Measurements from ENCODE around the gene CNTNAP2. TPM values are rescaled to one million over a fixed set of nuclear protein-coding genes. Genes with fewer than 3 reads are reported as not detected.

CNTNAP2 gene
- total RNA-seq, 1 donor, result 1.0 TPM

GRCh38 chr7:148241700-148242293 lies 2125.2 kb downstream of the CNTNAP2 start:
- Histone ChIP-seq H3K4me1 (ENCODE audit: insufficient read depth, low read length) (no peaks in the 10 kb centered on the region), H3K9me3 (ENCODE audit: low read depth, low read length) (no peaks in the 10 kb centered on the region), H3K27me3 (ENCODE audit: insufficient read depth, low read length) (no peaks in the 10 kb centered on the region), H3K4me3 (ENCODE audit: low read length) (no peak overlapping the region)

DNA sequence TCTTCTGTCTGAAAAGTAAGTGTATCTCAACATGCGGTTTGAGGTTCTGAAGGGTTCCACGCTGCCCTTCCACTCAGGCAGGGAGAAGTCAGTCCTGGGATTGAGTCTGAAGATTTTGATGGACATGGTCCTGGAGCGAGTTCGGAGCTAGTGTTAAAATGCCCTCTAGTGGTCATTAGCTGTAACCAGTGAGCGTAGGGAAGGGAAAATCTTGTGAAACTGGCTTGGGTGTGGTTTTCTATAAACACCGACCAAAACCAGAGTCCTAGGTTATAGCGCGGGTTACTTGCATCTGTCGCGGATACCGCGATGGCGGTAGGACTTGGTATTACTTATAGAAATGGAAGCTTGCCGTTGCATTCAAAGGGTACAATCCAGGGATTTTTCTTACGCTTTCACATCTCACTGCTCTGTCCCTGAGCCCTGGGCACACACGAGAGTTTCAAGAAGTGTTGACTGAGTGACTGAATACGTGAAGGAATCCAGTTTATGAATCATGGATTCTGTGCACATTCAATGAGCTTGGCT lies 2125.8 kb downstream of the CNTNAP2 start:
- Histone ChIP-seq H3K4me1 (ENCODE audit: insufficient read depth, low read length) (no peaks in the 10 kb centered on the region), H3K9me3 (ENCODE audit: low read depth, low read length) (no peaks in the 10 kb centered on the region), H3K27me3 (ENCODE audit: insufficient read depth, low read length) (no peaks in the 10 kb centered on the region), H3K4me3 (ENCODE audit: low read length) (no peak overlapping the region)

GRCh38 chr7:148245381-148245780 lies 2128.8 kb downstream of the CNTNAP2 start:
- no peak overlapping the region for H3K4me3 ChIP-seq (ENCODE audit: low read length)
- H3K4me1 ChIP-seq (ENCODE audit: insufficient read depth, low read length), result no peaks in the 10 kb centered on the region
- H3K9me3 ChIP-seq (ENCODE audit: low read depth, low read length), result no peaks in the 10 kb centered on the region
- no peaks in the 10 kb centered on the region for H3K27me3 ChIP-seq (ENCODE audit: insufficient read depth, low read length)

DNA sequence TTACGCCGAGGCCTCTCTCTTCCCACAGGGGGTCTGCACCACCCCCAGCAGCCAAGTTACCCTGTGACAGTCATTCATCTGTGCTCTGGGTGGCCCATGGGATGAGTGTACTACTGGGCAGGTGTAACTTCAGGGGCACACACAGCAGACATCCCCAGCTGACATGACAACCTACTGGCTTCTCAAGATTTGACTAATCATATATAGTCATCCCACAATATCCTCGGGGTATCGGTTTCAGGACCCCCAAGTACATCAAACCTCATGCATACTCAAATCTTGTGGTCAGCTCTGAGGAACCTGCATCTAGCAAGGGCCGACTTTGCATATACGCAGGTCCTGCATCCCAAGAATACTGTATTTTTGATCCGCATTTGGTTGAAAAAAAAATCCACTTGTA lies 2137.0 kb downstream of the CNTNAP2 start:
- Histone ChIP-seq H3K9me3 (ENCODE audit: low read depth, low read length) (peaks cover 8% of the 10 kb centered on the region), H3K4me1 (ENCODE audit: insufficient read depth, low read length) (no peaks in the 10 kb centered on the region), H3K27me3 (ENCODE audit: insufficient read depth, low read length) (no peaks in the 10 kb centered on the region), H3K4me3 (ENCODE audit: low read length) (no peak overlapping the region)

GRCh38 chr7:148255333-148255732 lies 2138.7 kb downstream of the CNTNAP2 start:
- Histone ChIP-seq H3K27me3 (ENCODE audit: insufficient read depth, low read length) (no peaks in the 10 kb centered on the region), H3K4me3 (ENCODE audit: low read length) (no peak overlapping the region), H3K9me3 (ENCODE audit: low read depth, low read length) (peaks cover 8% of the 10 kb centered on the region), H3K4me1 (ENCODE audit: insufficient read depth, low read length) (no peaks in the 10 kb centered on the region)

- no peaks in the 10 kb centered on the region for H3K27me3 ChIP-seq (ENCODE audit: insufficient read depth, low read length)
- no peaks in the 10 kb centered on the region for H3K4me1 ChIP-seq (ENCODE audit: insufficient read depth, low read length)
- peaks cover 3% of the 10 kb centered on the region for H3K9me3 ChIP-seq (ENCODE audit: low read depth, low read length)
- H3K4me3 ChIP-seq (ENCODE audit: low read length), result no peak overlapping the region
These were observed 2139.8 kb downstream of the CNTNAP2 start for GRCh38 chr7:148256433-148256832.

- no peaks in the 10 kb centered on the region for H3K27me3 ChIP-seq (ENCODE audit: insufficient read depth, low read length)
- H3K9me3 ChIP-seq (ENCODE audit: low read depth, low read length), result no peaks in the 10 kb centered on the region
- H3K4me3 ChIP-seq (ENCODE audit: low read length), result no peak overlapping the region
- peaks cover 7% of the 10 kb centered on the region for H3K4me1 ChIP-seq (ENCODE audit: insufficient read depth, low read length)
These were observed 2144.0 kb downstream of the CNTNAP2 start for GRCh38 chr7:148260599-148260998.

DNA sequence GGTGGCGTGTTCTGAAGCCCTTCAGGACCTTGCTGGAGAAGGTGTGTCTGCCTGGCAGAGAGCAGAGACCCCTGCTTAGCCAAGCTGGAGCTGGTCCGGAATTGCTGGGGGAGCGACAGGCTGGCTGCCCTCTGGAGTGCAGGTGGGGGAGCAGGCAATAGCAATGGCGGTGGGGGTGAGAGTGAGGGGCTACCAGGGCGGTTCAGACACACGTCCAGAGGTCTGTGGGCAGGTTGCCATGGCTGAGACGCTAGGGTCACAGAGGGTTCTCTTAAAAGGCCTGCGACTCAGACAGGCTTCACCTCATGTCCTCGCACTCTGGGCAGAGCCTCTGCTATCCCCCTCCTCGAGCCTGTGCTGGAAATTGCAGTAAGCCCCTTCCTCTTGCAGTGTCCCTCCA lies 2144.9 kb downstream of the CNTNAP2 start:
- Histone ChIP-seq H3K9me3 (ENCODE audit: low read depth, low read length) (no peaks in the 10 kb centered on the region), H3K4me1 (ENCODE audit: insufficient read depth, low read length) (peaks cover 7% of the 10 kb centered on the region), H3K27me3 (ENCODE audit: insufficient read depth, low read length) (no peaks in the 10 kb centered on the region), H3K4me3 (ENCODE audit: low read length) (no peak overlapping the region)

GRCh38 chr7:148261996-148262688 lies 2145.5 kb downstream of the CNTNAP2 start:
- no peaks in the 10 kb centered on the region for H3K9me3 ChIP-seq (ENCODE audit: low read depth, low read length)
- H3K4me1 ChIP-seq (ENCODE audit: insufficient read depth, low read length), result peaks cover 7% of the 10 kb centered on the region
- no peak overlapping the region for H3K4me3 ChIP-seq (ENCODE audit: low read length)
- H3K27me3 ChIP-seq (ENCODE audit: insufficient read depth, low read length), result no peaks in the 10 kb centered on the region

GRCh38 chr7:148262721-148263229 lies 2146.2 kb downstream of the CNTNAP2 start:
- no peaks in the 10 kb centered on the region for H3K27me3 ChIP-seq (ENCODE audit: insufficient read depth, low read length)
- no peaks in the 10 kb centered on the region for H3K9me3 ChIP-seq (ENCODE audit: low read depth, low read length)
- no peak overlapping the region for H3K4me3 ChIP-seq (ENCODE audit: low read length)
- H3K4me1 ChIP-seq (ENCODE audit: insufficient read depth, low read length), result peaks cover 7% of the 10 kb centered on the region

DNA sequence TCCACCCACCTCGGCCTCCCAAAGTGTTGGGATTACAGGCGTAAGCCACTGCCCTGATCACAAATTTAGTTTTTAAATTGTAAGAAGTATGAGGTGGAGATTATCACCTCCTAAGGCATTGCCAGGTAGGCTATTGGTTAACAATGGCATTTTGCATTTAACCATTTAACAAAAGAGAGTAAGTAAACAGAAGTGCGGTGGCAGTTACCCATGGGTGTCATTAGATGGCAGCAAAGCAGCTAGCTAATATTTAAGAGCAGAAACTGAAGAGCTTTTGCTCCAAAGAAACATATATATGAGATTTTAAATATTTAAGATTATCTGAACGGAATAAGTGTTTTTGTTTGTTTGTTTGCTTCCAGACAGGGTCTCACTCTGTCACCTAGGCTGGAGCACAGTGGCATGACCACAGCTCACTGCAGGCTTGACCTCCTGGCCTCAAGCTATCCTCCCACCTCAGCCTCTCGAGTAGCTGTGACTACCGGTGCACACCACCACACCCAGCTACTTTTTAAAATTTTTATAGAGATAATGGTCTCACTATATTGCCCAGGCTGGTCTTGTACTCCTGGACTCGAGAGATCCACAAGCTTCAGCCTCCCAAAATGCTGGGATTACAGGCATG lies 2148.4 kb downstream of the CNTNAP2 start:
- Histone ChIP-seq H3K4me1 (ENCODE audit: insufficient read depth, low read length) (peaks cover 7% of the 10 kb centered on the region), H3K4me3 (ENCODE audit: low read length) (no peak overlapping the region), H3K27me3 (ENCODE audit: insufficient read depth, low read length) (no peaks in the 10 kb centered on the region), H3K9me3 (ENCODE audit: low read depth, low read length) (no peaks in the 10 kb centered on the region)

- H3K9me3 ChIP-seq (ENCODE audit: low read depth, low read length), result no peaks in the 10 kb centered on the region
- no peak overlapping the region for H3K4me3 ChIP-seq (ENCODE audit: low read length)
- no peaks in the 10 kb centered on the region for H3K27me3 ChIP-seq (ENCODE audit: insufficient read depth, low read length)
- H3K4me1 ChIP-seq (ENCODE audit: insufficient read depth, low read length), result peaks cover 7% of the 10 kb centered on the region
These were observed 2149.3 kb downstream of the CNTNAP2 start for GRCh38 chr7:148265896-148266295.

GRCh38 chr7:148266795-148267194 lies 2150.2 kb downstream of the CNTNAP2 start:
- Histone ChIP-seq H3K4me1 (ENCODE audit: insufficient read depth, low read length) (peaks cover 7% of the 10 kb centered on the region), H3K27me3 (ENCODE audit: insufficient read depth, low read length) (no peaks in the 10 kb centered on the region), H3K4me3 (ENCODE audit: low read length) (no peak overlapping the region), H3K9me3 (ENCODE audit: low read depth, low read length) (no peaks in the 10 kb centered on the region)

GRCh38 chr7:148270576-148270975 lies 2154.0 kb downstream of the CNTNAP2 start:
- H3K4me3 ChIP-seq (ENCODE audit: low read length), result no peak overlapping the region
- no peaks in the 10 kb centered on the region for H3K9me3 ChIP-seq (ENCODE audit: low read depth, low read length)
- H3K27me3 ChIP-seq (ENCODE audit: insufficient read depth, low read length), result no peaks in the 10 kb centered on the region
- no peaks in the 10 kb centered on the region for H3K4me1 ChIP-seq (ENCODE audit: insufficient read depth, low read length)

DNA sequence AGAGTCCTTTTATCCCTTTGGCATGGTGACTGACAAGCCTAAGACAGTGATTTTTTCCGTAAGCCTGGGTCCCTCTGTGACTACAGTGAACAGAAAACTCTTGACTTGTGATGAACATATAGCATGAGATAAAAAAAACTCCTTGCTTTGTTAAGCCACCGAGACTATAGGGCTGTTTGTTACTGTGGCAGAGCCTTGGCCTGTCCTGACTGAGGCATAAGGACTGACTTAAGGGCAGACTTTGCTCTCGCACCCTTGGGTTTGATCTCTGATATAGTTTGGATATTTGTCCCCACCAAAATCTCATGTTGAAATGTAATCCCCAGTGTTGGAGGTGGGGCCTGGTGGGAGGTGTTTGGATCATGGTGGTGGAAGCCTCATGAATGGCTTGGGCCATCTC lies 2157.5 kb downstream of the CNTNAP2 start:
- Histone ChIP-seq H3K9me3 (ENCODE audit: low read depth, low read length) (no peaks in the 10 kb centered on the region), H3K4me1 (ENCODE audit: insufficient read depth, low read length) (no peaks in the 10 kb centered on the region), H3K27me3 (ENCODE audit: insufficient read depth, low read length) (no peaks in the 10 kb centered on the region), H3K4me3 (ENCODE audit: low read length) (no peak overlapping the region)
